ENCODE data around the gene METTL25. TPM values are rescaled to one million over a fixed set of nuclear protein-coding genes. Genes with fewer than 3 reads are reported as not detected.

The METTL25 gene
- total RNA-seq, 6 donors from 2014 or later = 12.6 to 18.5 (median 14.6) TPM

DNA sequence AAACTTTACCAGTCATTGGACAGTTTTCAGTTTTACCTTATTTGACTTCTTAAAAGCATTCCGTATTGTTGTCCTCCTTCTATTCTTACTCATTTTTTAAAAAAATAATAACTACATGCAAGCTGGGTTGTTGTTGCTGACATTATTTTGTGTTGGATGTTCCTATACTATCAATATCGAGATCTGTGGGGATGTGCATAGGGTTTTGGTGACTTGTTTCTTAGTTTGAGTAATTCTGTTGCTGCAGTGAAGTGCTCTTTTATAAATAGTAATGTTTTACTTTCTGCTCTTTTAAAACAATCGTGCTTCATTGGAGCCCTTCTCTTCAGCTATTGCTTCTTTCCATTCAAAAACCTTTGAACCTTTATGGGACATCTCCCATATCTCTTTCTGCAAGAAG lies 79.4 kb downstream of the METTL25 start:
- ATAC-seq (ENCODE audit: low FRiP score in 2 of 2) = no peak
- Histone ChIP-seq H3K27ac (no peak overlapping the region), H3K27me3 (no peaks in the 10 kb centered on the region), H3K9me3 (no peaks in the 10 kb centered on the region), H3K4me1 (no peaks in the 10 kb centered on the region), H3K4me3 (no peak overlapping the region), H3K36me3 (peaks cover 0 to 18% (median 5%) of the 10 kb centered on the region in 4 donors)
- DNase-seq = no peak
- 88 to 89% methylated on average over 3 of the region's 3 CpGs for WGBS, 2 donors
- TF ChIP-seq, protein P1, sequence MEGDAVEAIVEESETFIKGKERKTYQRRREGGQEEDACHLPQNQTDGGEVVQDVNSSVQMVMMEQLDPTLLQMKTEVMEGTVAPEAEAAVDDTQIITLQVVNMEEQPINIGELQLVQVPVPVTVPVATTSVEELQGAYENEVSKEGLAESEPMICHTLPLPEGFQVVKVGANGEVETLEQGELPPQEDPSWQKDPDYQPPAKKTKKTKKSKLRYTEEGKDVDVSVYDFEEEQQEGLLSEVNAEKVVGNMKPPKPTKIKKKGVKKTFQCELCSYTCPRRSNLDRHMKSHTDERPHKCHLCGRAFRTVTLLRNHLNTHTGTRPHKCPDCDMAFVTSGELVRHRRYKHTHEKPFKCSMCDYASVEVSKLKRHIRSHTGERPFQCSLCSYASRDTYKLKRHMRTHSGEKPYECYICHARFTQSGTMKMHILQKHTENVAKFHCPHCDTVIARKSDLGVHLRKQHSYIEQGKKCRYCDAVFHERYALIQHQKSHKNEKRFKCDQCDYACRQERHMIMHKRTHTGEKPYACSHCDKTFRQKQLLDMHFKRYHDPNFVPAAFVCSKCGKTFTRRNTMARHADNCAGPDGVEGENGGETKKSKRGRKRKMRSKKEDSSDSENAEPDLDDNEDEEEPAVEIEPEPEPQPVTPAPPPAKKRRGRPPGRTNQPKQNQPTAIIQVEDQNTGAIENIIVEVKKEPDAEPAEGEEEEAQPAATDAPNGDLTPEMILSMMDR (IDR thresholded peaks at IDR 0.05) = no peak
- no peak for TF ChIP-seq POLR2A (IDR thresholded peaks at IDR 0.05)
- TF ChIP-seq EP300 (IDR thresholded peaks at IDR 0.05) = no peak
- TF ChIP-seq POLR2AphosphoS5 (IDR thresholded peaks at IDR 0.05) = no peak

DNA sequence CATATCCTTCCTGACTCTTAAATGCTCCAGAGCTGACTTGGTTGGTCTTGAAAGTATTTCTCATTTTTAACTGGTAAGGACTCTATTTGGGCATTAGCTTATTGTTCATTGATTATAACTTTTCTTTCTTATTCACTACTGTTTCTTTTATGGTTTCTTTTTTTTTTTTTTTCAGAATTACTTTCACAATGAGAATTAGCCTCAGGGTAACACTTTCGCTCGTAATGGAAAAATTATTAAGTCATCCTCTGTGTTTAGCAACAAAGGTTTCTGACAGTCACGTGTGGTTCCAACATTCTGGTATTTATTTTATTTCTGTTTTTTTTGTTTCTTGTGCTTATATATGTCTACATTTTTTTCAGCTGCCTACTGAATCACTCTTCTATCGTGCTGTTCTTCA lies 80.0 kb downstream of the METTL25 start:
- Histone ChIP-seq H3K36me3 (peaks cover 0 to 18% (median 5%) of the 10 kb centered on the region in 4 donors), H3K9me3 (no peaks in the 10 kb centered on the region)
- no peak for DNase-seq

DNA sequence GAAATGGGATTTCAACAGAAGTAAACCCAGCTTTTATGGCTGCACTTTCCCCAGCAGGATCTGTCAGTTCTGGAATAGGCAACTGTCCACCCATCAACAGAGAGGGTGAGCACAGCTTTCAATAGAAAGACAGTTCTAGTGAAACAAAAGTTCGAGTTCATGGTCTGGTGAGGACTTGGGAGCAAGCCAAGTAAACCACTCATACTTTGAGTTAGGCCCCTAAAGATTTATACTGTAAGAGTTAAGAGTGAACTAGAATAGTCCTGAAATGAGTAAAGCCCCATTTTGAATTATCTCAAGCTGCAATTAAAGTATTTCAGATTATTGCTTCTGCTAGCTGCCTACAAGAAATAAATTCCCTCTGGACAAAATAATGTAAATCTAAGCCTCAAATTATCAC lies 82.6 kb downstream of the METTL25 start:
- peaks cover 0 to 22% (median 5%) of the 10 kb centered on the region in 4 donors for H3K36me3 ChIP-seq
- WGBS, 2 donors = 67 to 73% methylated on average over 1 of the region's 1 CpG
- H3K9me3 ChIP-seq = no peaks in the 10 kb centered on the region
- no peak overlapping the region for H3K4me3 ChIP-seq
- no peaks in the 10 kb centered on the region for H3K4me1 ChIP-seq
- no peak for TF ChIP-seq POLR2A (IDR thresholded peaks at IDR 0.05)
- TF ChIP-seq, protein P1 (IDR thresholded peaks at IDR 0.05) = no peak
- no peak for TF ChIP-seq POLR2AphosphoS5 (IDR thresholded peaks at IDR 0.05)
- TF ChIP-seq EP300 (IDR thresholded peaks at IDR 0.05) = no peak
- no peak overlapping the region for H3K27ac ChIP-seq
- DNase-seq = no peak
- no peak for ATAC-seq (ENCODE audit: low FRiP score in 2 of 2)
- no peaks in the 10 kb centered on the region for H3K27me3 ChIP-seq

More for the DNA sequence above, 80.0 kb downstream of the METTL25 start:
- H3K27ac ChIP-seq = no peak overlapping the region
- no peaks in the 10 kb centered on the region for H3K27me3 ChIP-seq
- H3K4me1 ChIP-seq = no peaks in the 10 kb centered on the region
- TF ChIP-seq POLR2A (IDR thresholded peaks at IDR 0.05) (no peak), EP300 (IDR thresholded peaks at IDR 0.05) (no peak), POLR2AphosphoS5 (IDR thresholded peaks at IDR 0.05) (no peak)
- TF ChIP-seq, protein P1 (IDR thresholded peaks at IDR 0.05) = no peak
- ATAC-seq (ENCODE audit: low FRiP score in 2 of 2) = no peak
- WGBS, 2 donors = 88 to 98% methylated on average over 4 of the region's 4 CpGs
- H3K4me3 ChIP-seq = no peak overlapping the region

DNA sequence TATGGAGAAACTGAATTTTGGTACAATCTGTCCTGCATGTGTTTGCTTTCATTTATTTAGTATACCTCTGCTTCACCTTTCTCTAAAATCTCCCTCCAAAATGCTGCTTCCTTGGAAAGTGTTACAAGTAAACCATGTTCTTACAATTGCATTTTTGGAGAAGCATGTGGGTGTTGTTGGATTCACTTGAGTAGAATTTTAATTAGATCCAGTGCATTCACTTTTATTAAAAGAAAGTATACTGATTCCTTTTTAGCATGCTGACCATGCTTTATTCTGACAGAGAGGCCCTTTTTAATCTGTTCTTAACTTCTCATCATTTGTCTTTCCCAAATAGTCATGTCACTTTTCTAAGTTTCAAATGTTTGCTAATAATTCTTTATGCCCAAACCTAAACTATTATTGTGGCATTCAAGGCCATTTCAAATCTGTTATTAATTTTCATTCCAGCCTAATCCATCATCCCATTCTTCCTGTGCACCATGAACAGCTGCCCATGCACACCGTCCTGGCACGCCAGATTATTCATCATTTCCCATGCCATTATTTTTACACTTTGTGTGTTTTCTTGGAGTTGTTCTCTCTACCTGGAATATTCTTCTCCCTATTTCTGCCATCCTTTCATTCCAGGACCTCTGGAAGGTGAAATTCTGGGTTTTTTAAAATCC lies 90.7 kb downstream of the METTL25 start:
- ATAC-seq (ENCODE audit: low FRiP score in 2 of 2) = no peak
- H3K9me3 ChIP-seq = no peaks in the 10 kb centered on the region
- no peaks in the 10 kb centered on the region for H3K27me3 ChIP-seq
- no peak overlapping the region for H3K27ac ChIP-seq
- H3K36me3 ChIP-seq = peaks cover 0 to 4% (median 0%) of the 10 kb centered on the region in 4 donors
- no peaks in the 10 kb centered on the region for H3K4me1 ChIP-seq
- 85 to 92% methylated on average over 2 of the region's 2 CpGs for WGBS, 2 donors
- TF ChIP-seq POLR2AphosphoS5 (IDR thresholded peaks at IDR 0.05) = no peak
- TF ChIP-seq, protein P1 (IDR thresholded peaks at IDR 0.05) = no peak
- TF ChIP-seq EP300 (IDR thresholded peaks at IDR 0.05) = no peak
- TF ChIP-seq POLR2A (IDR thresholded peaks at IDR 0.05) = no peak
- DNase-seq = no peak
- H3K4me3 ChIP-seq = no peak overlapping the region

DNA sequence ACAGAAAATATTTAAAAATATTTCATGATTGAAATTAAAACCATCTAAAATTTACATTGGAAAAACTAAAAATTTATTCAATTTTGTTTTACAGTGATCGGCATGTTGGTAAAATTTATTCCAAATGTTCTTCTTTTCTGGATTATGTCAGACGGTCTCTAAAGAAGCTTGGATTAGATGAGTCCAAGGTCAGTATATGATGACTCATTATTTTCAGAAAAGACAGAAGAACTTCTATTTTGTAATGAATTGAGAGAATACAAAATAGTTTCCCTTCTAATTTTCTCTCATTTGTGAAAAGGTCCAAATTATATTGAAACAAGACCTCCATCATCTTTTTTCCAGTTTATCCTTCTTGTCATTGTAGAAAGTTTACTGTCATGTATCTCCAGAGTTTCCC lies 98.3 kb downstream of the METTL25 start:
- 97% methylated on average over 2 of the region's 2 CpGs for WGBS, 2 donors
- no peak for ATAC-seq (ENCODE audit: low FRiP score in 2 of 2)
- no peak for DNase-seq
- TF ChIP-seq POLR2AphosphoS5 (IDR thresholded peaks at IDR 0.05) = no peak
- TF ChIP-seq EP300 (IDR thresholded peaks at IDR 0.05) = no peak
- TF ChIP-seq, protein P1 (IDR thresholded peaks at IDR 0.05) = no peak
- Histone ChIP-seq H3K4me1 (no peaks in the 10 kb centered on the region), H3K27ac (no peak overlapping the region), H3K36me3 (peaks cover 0 to 16% (median under 1%) of the 10 kb centered on the region in 4 donors), H3K27me3 (no peaks in the 10 kb centered on the region), H3K4me3 (no peak overlapping the region), H3K9me3 (no peaks in the 10 kb centered on the region)

Data from upper lobe of left lung (tissue), 6 donors.